A549 (cell line): ENCODE results near the gene GUCY1A2.

Experiments used
- CHD4 ChIP-seq: fragments of 200-600 bp; sonication (generic); IDR thresholded peaks from 2 replicates; pipeline ENCODE4 v1.6.1; 2016; ENCODE audit warnings: antibody characterized with exemption, mild to moderate bottlenecking, borderline replicate concordance
- CTCF ChIP-seq: fragments of >200 bp; sonication (Bioruptor Twin); formaldehyde crosslinking; IDR thresholded peaks from 3 replicates; pipeline ENCODE4 v1.5.1; 2016
- MAZ ChIP-seq: fragments of 150-350 bp; IDR thresholded peaks from 2 replicates; pipeline ENCODE4 v1.6.1; 2014; ENCODE audit warnings: antibody characterized with exemption, low read depth, low read length, borderline replicate concordance
- POLR2A ChIP-seq: IDR thresholded peaks from 2 replicates; pipeline ENCODE4 v1.6.1; 2012; ENCODE audit warnings: mild to moderate bottlenecking, low read length
- RCOR1 ChIP-seq: fragments of 150-350 bp; IDR thresholded peaks from 2 replicates; pipeline ENCODE4 v1.6.1; 2014; ENCODE audit warnings: antibody characterized with exemption, low read length, low read depth
- RFX5 ChIP-seq: fragments of 450-650 bp; IDR thresholded peaks from 2 replicates; pipeline ENCODE4 v1.7.1; 2014; ENCODE audit warnings: antibody characterized with exemption, mild to moderate bottlenecking, moderate library complexity
- TP53 ChIP-seq: fragments of 250-450 bp; sonication (Bioruptor Pico); IDR thresholded peaks from 2 replicates; pipeline ENCODE4 v1.5.0; 2021; ENCODE audit warnings: mild to moderate bottlenecking, moderate library complexity

- TF ChIP-seq RCOR1 (no peak), CTCF (no peak), CHD4 (no peak), MAZ (no peak), RFX5 (no peak), POLR2A (no peak), TP53 (no peak)
These were observed 327.4 kb downstream of the GUCY1A2 start for GRCh38 chr11:106690923-106691322.
